ENCODE measurements around the gene GPX7.

Gene GPX7

GRCh38 chr1:52628614-52629324 is 26.6 kb downstream of the GPX7 start:
- Histone ChIP-seq H3K27me3 (ENCODE audit: control insufficient read depth, insufficient read depth, low read length) (peaks cover 5% of the 10 kb centered on the region), H3K79me2 (no peaks in the 10 kb centered on the region), H3K9me3 (ENCODE audit: control insufficient read depth, low read length) (no peaks in the 10 kb centered on the region), H3K4me2 (ENCODE audit: low read length) (no peak overlapping the region), H3K4me3 (ENCODE audit: low read depth, low read length) (no peak overlapping the region), H3K4me1 (no peaks in the 10 kb centered on the region), H3K36me3 (ENCODE audit: control insufficient read depth, insufficient read depth, low read length) (no peaks in the 10 kb centered on the region), H3K27ac (no peak overlapping the region), H3K9ac (no peak overlapping the region), H2AFZ (no peak overlapping the region)
- no peak for TF ChIP-seq CTCF (IDR thresholded peaks at IDR 0.05)

- Histone ChIP-seq H3K4me1 (no peaks in the 10 kb centered on the region), H3K79me2 (no peaks in the 10 kb centered on the region), H2AFZ (no peak overlapping the region), H3K27me3 (ENCODE audit: control insufficient read depth, insufficient read depth, low read length) (peaks cover 5% of the 10 kb centered on the region), H3K9ac (no peak overlapping the region), H3K9me3 (ENCODE audit: control insufficient read depth, low read length) (no peaks in the 10 kb centered on the region), H3K36me3 (ENCODE audit: control insufficient read depth, insufficient read depth, low read length) (no peaks in the 10 kb centered on the region), H3K4me3 (ENCODE audit: low read depth, low read length) (no peak overlapping the region), H3K4me2 (ENCODE audit: low read length) (no peak overlapping the region), H3K27ac (no peak overlapping the region)
- no peak for TF ChIP-seq CTCF (IDR thresholded peaks at IDR 0.05)
These were observed 27.1 kb downstream of the GPX7 start for GRCh38 chr1:52629325-52629643.

GRCh38 chr1:52629667-52630066 is 27.5 kb downstream of the GPX7 start:
- Histone ChIP-seq H3K4me2 (ENCODE audit: low read length) (no peak overlapping the region), H3K9ac (no peak overlapping the region), H3K36me3 (ENCODE audit: control insufficient read depth, insufficient read depth, low read length) (no peaks in the 10 kb centered on the region), H3K27me3 (ENCODE audit: control insufficient read depth, insufficient read depth, low read length) (peaks cover 5% of the 10 kb centered on the region), H3K79me2 (no peaks in the 10 kb centered on the region), H3K27ac (no peak overlapping the region), H3K4me3 (ENCODE audit: low read depth, low read length) (no peak overlapping the region), H2AFZ (no peak overlapping the region), H3K4me1 (no peaks in the 10 kb centered on the region), H3K9me3 (ENCODE audit: control insufficient read depth, low read length) (no peaks in the 10 kb centered on the region)
- TF ChIP-seq CTCF (IDR thresholded peaks at IDR 0.05), result no peak

GRCh38 chr1:52631759-52632331 is 29.7 kb downstream of the GPX7 start:
- Histone ChIP-seq H3K9me3 (ENCODE audit: control insufficient read depth, low read length) (no peaks in the 10 kb centered on the region), H3K4me3 (ENCODE audit: low read depth, low read length) (no peak overlapping the region), H2AFZ (no peak overlapping the region), H3K4me2 (ENCODE audit: low read length) (no peak overlapping the region), H3K36me3 (ENCODE audit: control insufficient read depth, insufficient read depth, low read length) (no peaks in the 10 kb centered on the region), H3K27ac (no peak overlapping the region), H3K4me1 (no peaks in the 10 kb centered on the region), H3K79me2 (no peaks in the 10 kb centered on the region), H3K27me3 (ENCODE audit: control insufficient read depth, insufficient read depth, low read length) (peaks cover 5% of the 10 kb centered on the region), H3K9ac (no peak overlapping the region)
- no peak for TF ChIP-seq CTCF (IDR thresholded peaks at IDR 0.05)
